GM12875 (cell line): Measurements from ENCODE around the gene RNFT2.

Experiments
- H3K4me3 ChIP-seq: one replicate; pipeline ENCODE4 v1.5.1; 2011; ENCODE audit warnings: low read depth, low read length, control low read depth
- TF ChIP-seq, protein P1 (sequence below): IDR thresholded peaks from 2 replicates; pipeline ENCODE4 v1.5.1; 2011; ENCODE audit warnings: low read depth, mild to moderate bottlenecking, control low read depth, inconsistent platforms, low read length, moderate library complexity, borderline replicate concordance; ENCODE audit not compliant: insufficient read depth

Gene RNFT2

GRCh38 chr12:116864371-116865160, 126.5 kb downstream of the RNFT2 start:
- TF ChIP-seq, protein P1, sequence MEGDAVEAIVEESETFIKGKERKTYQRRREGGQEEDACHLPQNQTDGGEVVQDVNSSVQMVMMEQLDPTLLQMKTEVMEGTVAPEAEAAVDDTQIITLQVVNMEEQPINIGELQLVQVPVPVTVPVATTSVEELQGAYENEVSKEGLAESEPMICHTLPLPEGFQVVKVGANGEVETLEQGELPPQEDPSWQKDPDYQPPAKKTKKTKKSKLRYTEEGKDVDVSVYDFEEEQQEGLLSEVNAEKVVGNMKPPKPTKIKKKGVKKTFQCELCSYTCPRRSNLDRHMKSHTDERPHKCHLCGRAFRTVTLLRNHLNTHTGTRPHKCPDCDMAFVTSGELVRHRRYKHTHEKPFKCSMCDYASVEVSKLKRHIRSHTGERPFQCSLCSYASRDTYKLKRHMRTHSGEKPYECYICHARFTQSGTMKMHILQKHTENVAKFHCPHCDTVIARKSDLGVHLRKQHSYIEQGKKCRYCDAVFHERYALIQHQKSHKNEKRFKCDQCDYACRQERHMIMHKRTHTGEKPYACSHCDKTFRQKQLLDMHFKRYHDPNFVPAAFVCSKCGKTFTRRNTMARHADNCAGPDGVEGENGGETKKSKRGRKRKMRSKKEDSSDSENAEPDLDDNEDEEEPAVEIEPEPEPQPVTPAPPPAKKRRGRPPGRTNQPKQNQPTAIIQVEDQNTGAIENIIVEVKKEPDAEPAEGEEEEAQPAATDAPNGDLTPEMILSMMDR, result no peak
- no peak overlapping the region for H3K4me3 ChIP-seq

GRCh38 chr12:116867523-116867922, 129.4 kb downstream of the RNFT2 start:
- H3K4me3 ChIP-seq, result no peak overlapping the region
- TF ChIP-seq, protein P1, result no peak

DNA sequence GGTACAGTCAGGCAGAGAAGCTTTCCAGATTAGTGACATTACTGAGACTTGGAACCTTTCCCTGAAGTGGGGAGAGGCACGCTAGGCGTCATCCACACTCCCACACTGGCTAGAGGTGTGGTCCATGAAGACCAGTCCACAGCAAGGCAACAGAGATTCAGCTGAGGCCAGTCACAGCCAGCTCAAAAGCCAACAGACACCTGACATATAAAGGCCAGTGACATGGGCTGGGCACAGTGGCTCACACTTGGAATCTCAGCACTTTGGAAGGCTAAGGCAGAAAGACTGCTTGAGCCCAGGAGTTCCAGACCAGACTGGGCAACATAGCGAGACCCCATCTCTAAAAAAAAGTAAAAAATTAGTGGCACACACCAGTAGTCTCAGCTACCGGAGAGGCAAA, 132.2 kb downstream of the RNFT2 start:
- TF ChIP-seq, protein P1, result no peak
- H3K4me3 ChIP-seq, result no peak overlapping the region

GRCh38 chr12:116874324-116874995, 136.3 kb downstream of the RNFT2 start:
- H3K4me3 ChIP-seq, result no peak overlapping the region
- TF ChIP-seq, protein P1, result no peak

- no peak overlapping the region for H3K4me3 ChIP-seq
- TF ChIP-seq, protein P1, result no peak
These were observed 138.2 kb downstream of the RNFT2 start for GRCh38 chr12:116876151-116876869.

- TF ChIP-seq, protein P1, result no peak
- H3K4me3 ChIP-seq, result no peak overlapping the region
These were observed 140.7 kb downstream of the RNFT2 start for GRCh38 chr12:116878567-116879508.
